ENCODE data around the gene GATC.

DNA sequence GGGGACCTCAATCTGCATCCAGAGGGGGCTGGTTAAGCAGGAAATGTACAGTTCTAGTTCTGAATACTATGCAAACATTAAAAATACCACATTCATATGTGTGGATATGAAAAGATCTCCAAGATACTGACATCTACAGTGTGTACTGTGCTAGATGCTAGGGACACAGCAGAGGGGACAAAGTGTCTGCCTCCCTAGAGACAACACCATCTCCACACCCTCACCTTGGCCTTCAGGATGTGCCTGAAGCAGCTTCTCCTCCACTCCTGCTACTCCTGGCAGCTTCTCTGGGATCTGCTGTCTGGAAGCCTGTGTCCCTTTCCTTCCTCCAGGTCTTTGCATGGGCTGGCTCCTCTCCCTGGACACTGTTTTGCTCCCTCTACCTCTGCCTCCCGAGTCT lies 34.0 kb downstream of the GATC start:
- TF ChIP-seq CTCF (IDR thresholded peaks at IDR 0.05) (no peak), POLR2A (IDR thresholded peaks at IDR 0.05) (no peak), EP300 (IDR thresholded peaks at IDR 0.05) (no peak), POLR2AphosphoS5 (IDR thresholded peaks at IDR 0.05) (no peak)
